Body of pancreas (tissue), 4 donors: ENCODE results near the gene SLC9A7.
"Not testable (repeated sequence)": the region's sequence is repeated elsewhere in the genome, so short reads cannot be mapped to it uniquely, and the experiment has no call there.

Experiments used
- POLR2A ChIP-seq, 3 donors: fragments of 450-650 bp; IDR thresholded peaks; one replicate each; pipeline ENCODE4 v1.6.1; 2016; ENCODE audit warnings: antibody characterized with exemption in 3 of 3, mild to moderate bottlenecking in 2 of 3
- TF ChIP-seq, protein P1 (sequence below), 7 experiments: fragments of 450-650 bp in 4 of 7; fragments of 200-600 bp in 3 of 7; sonication (generic) in 3 of 7; IDR thresholded peaks; one replicate each; pipeline ENCODE4 v1.5.1; 2016 to 2019; ENCODE audit warnings: antibody characterized with exemption in 7 of 7

DNA sequence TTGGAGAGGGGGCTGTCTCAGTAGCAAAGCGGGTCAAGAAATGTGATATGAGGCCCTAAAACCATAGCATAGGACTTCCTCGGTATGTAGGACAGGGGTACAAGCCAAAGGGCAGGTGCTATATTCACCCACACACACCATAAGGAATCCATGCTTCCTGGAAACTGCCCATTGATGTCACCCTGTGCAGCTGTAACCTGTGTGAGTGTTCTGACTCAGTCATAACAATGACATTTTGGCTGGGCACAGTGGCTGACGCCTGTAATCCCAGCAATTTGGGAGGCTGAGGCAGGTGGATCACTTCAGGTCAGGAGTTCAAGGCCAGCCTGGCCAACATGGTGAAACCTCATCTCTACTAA is 35.4 kb downstream of the SLC9A7 start:
- TF ChIP-seq, protein P1, sequence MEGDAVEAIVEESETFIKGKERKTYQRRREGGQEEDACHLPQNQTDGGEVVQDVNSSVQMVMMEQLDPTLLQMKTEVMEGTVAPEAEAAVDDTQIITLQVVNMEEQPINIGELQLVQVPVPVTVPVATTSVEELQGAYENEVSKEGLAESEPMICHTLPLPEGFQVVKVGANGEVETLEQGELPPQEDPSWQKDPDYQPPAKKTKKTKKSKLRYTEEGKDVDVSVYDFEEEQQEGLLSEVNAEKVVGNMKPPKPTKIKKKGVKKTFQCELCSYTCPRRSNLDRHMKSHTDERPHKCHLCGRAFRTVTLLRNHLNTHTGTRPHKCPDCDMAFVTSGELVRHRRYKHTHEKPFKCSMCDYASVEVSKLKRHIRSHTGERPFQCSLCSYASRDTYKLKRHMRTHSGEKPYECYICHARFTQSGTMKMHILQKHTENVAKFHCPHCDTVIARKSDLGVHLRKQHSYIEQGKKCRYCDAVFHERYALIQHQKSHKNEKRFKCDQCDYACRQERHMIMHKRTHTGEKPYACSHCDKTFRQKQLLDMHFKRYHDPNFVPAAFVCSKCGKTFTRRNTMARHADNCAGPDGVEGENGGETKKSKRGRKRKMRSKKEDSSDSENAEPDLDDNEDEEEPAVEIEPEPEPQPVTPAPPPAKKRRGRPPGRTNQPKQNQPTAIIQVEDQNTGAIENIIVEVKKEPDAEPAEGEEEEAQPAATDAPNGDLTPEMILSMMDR (IDR thresholded peaks at IDR 0.05): not testable (repeated sequence)
- not testable (repeated sequence) for TF ChIP-seq POLR2A (IDR thresholded peaks at IDR 0.05)
